CD14-positive monocyte (primary cell): ENCODE data around the gene CUX1. TPM values are rescaled to one million over a fixed set of nuclear protein-coding genes. Genes with fewer than 3 reads are reported as not detected.
A peak's percentile ranks its signal among the peaks of the same experiment; 100 is the strongest.

Experiments used
- DNase-seq, 3 donors: peaks; one replicate each; pipeline ENCODE4 v3.0.0-alpha.2; 2011 to 2022
- H2AFZ ChIP-seq: 2 replicates; pipeline ENCODE4 v1.6.0; 2012; ENCODE audit warnings: mild to moderate bottlenecking, low read depth, low read length, inconsistent platforms; ENCODE audit not compliant: insufficient read depth, poor library complexity, severe bottlenecking
- H3K27ac ChIP-seq, 2 donors: 1 replicate in 1 of 2; 2 replicates in 1 of 2; pipeline ENCODE4 v1.5.1; 2012 to 2013; ENCODE audit warnings: low read length in 2 of 2, control low read depth in 1 of 2, inconsistent platforms in 1 of 2, low read depth in 1 of 2, mild to moderate bottlenecking in 1 of 2
- H3K27me3 ChIP-seq, 2 donors: one replicate each; pipeline versions ENCODE4 v1.6.0 to v1.6.1; 2011 to 2013; ENCODE audit warnings: low read length in 2 of 2; ENCODE audit not compliant: control insufficient read depth in 2 of 2, insufficient read depth in 2 of 2
- H3K36me3 ChIP-seq, 2 donors: replicated peaks in 1 of 2; 1 replicate in 1 of 2; 2 replicates in 1 of 2; pipeline versions ENCODE4 v1.5.1 to v1.6.1; 2012 to 2013; ENCODE audit warnings: low read length in 2 of 2, control low read depth in 1 of 2, inconsistent platforms in 1 of 2, mild to moderate bottlenecking in 1 of 2; ENCODE audit not compliant: insufficient read depth in 2 of 2, control insufficient read depth in 1 of 2
- H3K4me1 ChIP-seq, 2 donors: 1 replicate in 1 of 2; 2 replicates in 1 of 2; pipeline versions ENCODE4 v1.5.1 to v1.6.1; 2012 to 2013; ENCODE audit warnings: low read length in 2 of 2, control low read depth in 1 of 2, inconsistent platforms in 1 of 2, mild to moderate bottlenecking in 1 of 2, moderate library complexity in 1 of 2; ENCODE audit not compliant: insufficient read depth in 2 of 2, control insufficient read depth in 1 of 2
- H3K4me2 ChIP-seq: replicated peaks from 2 replicates; pipeline ENCODE3; 2012; ENCODE audit warnings: low read length, moderate library complexity, mild to moderate bottlenecking; ENCODE audit not compliant: poor library complexity, severe bottlenecking; ENCODE audit errors: extremely low read depth
- H3K4me3 ChIP-seq, 3 experiments: fragments of 200-600 bp in 1 of 3; sonication (generic) in 1 of 3; replicated peaks in 1 of 3; 1 replicate in 2 of 3; 2 replicates in 1 of 3; pipeline ENCODE4 v1.5.1; 2011 to 2013; ENCODE audit warnings: low read length in 3 of 3, mild to moderate bottlenecking in 3 of 3, control low read depth in 2 of 3, low read depth in 2 of 3, inconsistent platforms in 1 of 3, moderate library complexity in 1 of 3
- H3K79me2 ChIP-seq: 2 replicates; pipeline ENCODE4 v1.6.0; 2012; ENCODE audit warnings: mild to moderate bottlenecking, control low read depth, inconsistent platforms, low read length, moderate library complexity; ENCODE audit not compliant: insufficient read depth
- H3K9ac ChIP-seq: 2 replicates; pipeline ENCODE4 v1.6.0; 2017; ENCODE audit warnings: low read length, mild to moderate bottlenecking; ENCODE audit not compliant: insufficient read depth, poor library complexity, severe bottlenecking
- H3K9me3 ChIP-seq, 2 donors: replicated peaks in 1 of 2; 1 replicate in 1 of 2; 2 replicates in 1 of 2; pipeline versions ENCODE4 v1.5.1 to v1.6.1; 2012 to 2013; ENCODE audit warnings: low read length in 2 of 2, control low read depth in 1 of 2; ENCODE audit not compliant: control insufficient read depth in 1 of 2, insufficient read depth in 1 of 2
- H4K20me1 ChIP-seq: 2 replicates; pipeline ENCODE4 v1.6.0; 2012; ENCODE audit warnings: mild to moderate bottlenecking, low read length, control low read depth, moderate library complexity; ENCODE audit not compliant: insufficient read depth
- H3K27ac Mint-ChIP-seq, 7 donors: one replicate each; pipeline ENCODE4 v1.8.0; 2020; ENCODE audit warnings: mild to moderate bottlenecking in 7 of 7, mixed read lengths in 7 of 7, moderate library complexity in 6 of 7, inconsistent platforms in 2 of 7
- H3K27me3 Mint-ChIP-seq, 3 donors: one replicate each; pipeline ENCODE4 v1.8.0; 2021 to 2022; ENCODE audit warnings: low read depth in 3 of 3, mild to moderate bottlenecking in 3 of 3, mixed read lengths in 3 of 3, moderate library complexity in 3 of 3, inconsistent platforms in 1 of 3
- H3K36me3 Mint-ChIP-seq, 2 donors: one replicate each; pipeline ENCODE4 v1.8.0; 2020; ENCODE audit warnings: mixed read lengths in 2 of 2, inconsistent platforms in 1 of 2, mild to moderate bottlenecking in 1 of 2
- H3K4me1 Mint-ChIP-seq: one replicate; pipeline ENCODE4 v1.8.0; 2020; ENCODE audit warnings: mild to moderate bottlenecking, mixed read lengths
- H3K4me3 Mint-ChIP-seq, 2 donors: one replicate each; pipeline ENCODE4 v1.8.0; 2020; ENCODE audit warnings: mild to moderate bottlenecking in 2 of 2, mixed read lengths in 2 of 2, moderate library complexity in 1 of 2
- H3K9me3 Mint-ChIP-seq, 7 donors: one replicate each; pipeline ENCODE4 v1.8.0; 2020 to 2022; ENCODE audit warnings: mixed read lengths in 7 of 7, mild to moderate bottlenecking in 6 of 7, moderate library complexity in 6 of 7, inconsistent platforms in 2 of 7
- CTCF ChIP-seq: fragments of 200-600 bp; IDR thresholded peaks from one replicate; pipeline ENCODE4 v1.8.0; 2022; ENCODE audit warnings: antibody characterized with exemption, mild to moderate bottlenecking
- WGBS: methylation state at CpG from one replicate; pipeline ENCODE4 v1.1.5; 2013; ENCODE audit warnings: missing lambda C conversion rate; ENCODE audit not compliant: insufficient coverage; 5-methylcytosine and 5-hydroxymethylcytosine counted together
- intact Hi-C, 2 donors: fragments of 100-400 bp; cut with micrococcal nuclease; formaldehyde crosslinking; loops; one replicate each; pipeline versions ENCODE4 v1.15.0 to v1.15.1; 2023
- polyA plus RNA-seq, 3 donors: library from polyadenylated mRNA; depleted of rRNA in 1 of 3; unstranded in 2 of 3; stranded (reverse) in 1 of 3; fragments of 300-500 nt in 2 of 3; fragments of >200 nt in 1 of 3; fragmentation: Illumina TruSeq in 2 of 3; gene quantifications; 1 replicate in 2 of 3; 2 replicates in 1 of 3; pipeline ENCODE4 v1.2.3, GENCODE V29; 2012 to 2021

Gene CUX1
- polyA plus RNA-seq, 3 donors = 17.6 to 38.0 (median 28.0) TPM

DNA sequence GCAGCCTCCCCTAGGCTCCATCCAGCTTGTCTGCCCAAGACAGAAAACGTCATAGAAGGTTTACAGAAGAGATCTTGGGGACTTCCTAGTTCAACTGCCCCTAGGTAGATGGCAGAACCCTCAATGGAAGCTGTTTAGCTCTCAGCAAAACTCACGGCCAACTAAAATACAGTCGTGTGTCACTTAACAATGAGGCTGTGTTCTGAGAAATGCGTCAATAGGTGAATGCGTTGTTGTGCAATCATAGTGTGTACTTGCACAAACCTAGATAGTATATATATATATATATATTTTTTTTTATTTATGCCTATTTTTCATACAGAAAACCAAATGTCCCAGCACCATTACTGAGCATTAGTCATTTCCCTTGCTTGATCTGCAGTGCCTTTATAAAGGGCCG lies 368.9 kb downstream of the CUX1 start:
- Histone ChIP-seq H2AFZ (no peak overlapping the region), H3K4me1 (no peaks in the 10 kb centered on the region), H3K4me3 (no peak overlapping the region), H3K27me3 (no peaks in the 10 kb centered on the region), H3K9ac (no peak overlapping the region), H3K4me2 (no peak overlapping the region), H3K27ac (no peak overlapping the region), H3K36me3 (peaks cover 84 to 99% of the 10 kb centered on the region in 2 donors), H3K9me3 (no peaks in the 10 kb centered on the region), H3K79me2 (no peaks in the 10 kb centered on the region), H4K20me1 (peaks cover 5% of the 10 kb centered on the region)
- no peak for DNase-seq
- intact Hi-C loops = no loop called here
- TF ChIP-seq CTCF = no peak
- WGBS = 87% methylated on average over 3 of the region's 6 CpGs
- Mint-ChIP-seq H3K9me3 (no peaks in the 10 kb centered on the region), H3K4me1 (no peaks in the 10 kb centered on the region), H3K36me3 (peaks cover 78 to 93% of the 10 kb centered on the region in 2 donors), H3K27me3 (peaks cover 0 to 1% (median 0%) of the 10 kb centered on the region in 3 donors), H3K4me3 (no peak overlapping the region), H3K27ac (peak overlapping the region in 1 of 7 donors; percentile 70)

GRCh38 chr7:102188746-102189145 lies 371.3 kb downstream of the CUX1 start:
- Histone ChIP-seq H3K9ac (no peak overlapping the region), H4K20me1 (peaks cover 5% of the 10 kb centered on the region), H3K27me3 (no peaks in the 10 kb centered on the region), H3K4me2 (no peak overlapping the region), H3K4me1 (no peaks in the 10 kb centered on the region), H2AFZ (no peak overlapping the region), H3K27ac (no peak overlapping the region), H3K79me2 (no peaks in the 10 kb centered on the region), H3K4me3 (no peak overlapping the region), H3K36me3 (peaks cover 78 to 99% of the 10 kb centered on the region in 2 donors), H3K9me3 (no peaks in the 10 kb centered on the region)
- TF ChIP-seq CTCF = no peak
- Mint-ChIP-seq H3K9me3 (no peaks in the 10 kb centered on the region), H3K27ac (peak overlapping the region in 2 of 7 donors; percentile 15 to 73), H3K4me3 (no peak overlapping the region), H3K27me3 (peaks cover 0 to 1% (median 0%) of the 10 kb centered on the region in 3 donors), H3K4me1 (no peaks in the 10 kb centered on the region), H3K36me3 (peaks cover 81 to 94% of the 10 kb centered on the region in 2 donors)
- 89% methylated on average over 4 of the region's 7 CpGs for whole genome bisulfite sequencing
- intact Hi-C loops = no loop called here
- no peak for DNase-seq
